ENCODE results near the gene VPS13D. TPM values are rescaled to one million over a fixed set of nuclear protein-coding genes. Genes with fewer than 3 reads are reported as not detected.

Gene VPS13D
- total RNA-seq, 4 donors from 2014 or later = 94.4 to 472 (median 163) TPM

GRCh38 chr1:12186679-12186985 is 43.2 kb upstream of the VPS13D start:
- WGBS = 83% methylated on average over 3 of the region's 4 CpGs
- no peaks in the 10 kb centered on the region for H3K27me3 ChIP-seq
- TF ChIP-seq CTCF (IDR thresholded peaks at IDR 0.05) = no peak
- TF ChIP-seq EP300 (IDR thresholded peaks at IDR 0.05) = no peak
- TF ChIP-seq POLR2A (IDR thresholded peaks at IDR 0.05) = no peak
- TF ChIP-seq POLR2AphosphoS5 (IDR thresholded peaks at IDR 0.05) = no peak
- H3K36me3 ChIP-seq = peaks cover 3% of the 10 kb centered on the region
- peaks cover 63% of the 10 kb centered on the region for H3K4me1 ChIP-seq
- H3K4me3 ChIP-seq = no peak overlapping the region
- DNase-seq (ENCODE audit: low spot score in 2 of 2) = no peak
- H3K27ac ChIP-seq = no peak overlapping the region
- H3K9me3 ChIP-seq = no peaks in the 10 kb centered on the region

GRCh38 chr1:12188115-12188514 is 41.7 kb upstream of the VPS13D start:
- peaks cover 50% of the 10 kb centered on the region for H3K4me1 ChIP-seq

GRCh38 chr1:12188657-12189327 is 41.0 kb upstream of the VPS13D start:
- Histone ChIP-seq H3K36me3 (peaks cover 19% of the 10 kb centered on the region), H3K4me1 (peaks cover 49% of the 10 kb centered on the region), H3K9me3 (no peaks in the 10 kb centered on the region), H3K27me3 (no peaks in the 10 kb centered on the region), H3K4me3 (no peak overlapping the region), H3K27ac (no peak overlapping the region)
- DNase-seq (ENCODE audit: low spot score in 2 of 2) = no peak
- TF ChIP-seq EP300 (IDR thresholded peaks at IDR 0.05) (no peak), POLR2A (IDR thresholded peaks at IDR 0.05) (no peak), POLR2AphosphoS5 (IDR thresholded peaks at IDR 0.05) (no peak), CTCF (IDR thresholded peaks at IDR 0.05) (no peak)
- 13% methylated on average over 1 of the region's 13 CpGs for WGBS

More at GRCh38 chr1:12188115-12188514, 41.7 kb upstream of the VPS13D start:
- no peak overlapping the region for H3K4me3 ChIP-seq
- H3K27me3 ChIP-seq = no peaks in the 10 kb centered on the region
- TF ChIP-seq EP300 (IDR thresholded peaks at IDR 0.05) (no peak), POLR2AphosphoS5 (IDR thresholded peaks at IDR 0.05) (no peak), POLR2A (IDR thresholded peaks at IDR 0.05) (no peak), CTCF (IDR thresholded peaks at IDR 0.05) (no peak)
- H3K9me3 ChIP-seq = no peaks in the 10 kb centered on the region
- WGBS = 46% methylated on average over 3 of the region's 3 CpGs
- H3K27ac ChIP-seq = no peak overlapping the region
- H3K36me3 ChIP-seq = peaks cover 15% of the 10 kb centered on the region
- DNase-seq (ENCODE audit: low spot score in 2 of 2) = no peak

- Histone ChIP-seq H3K36me3 (peaks cover 21% of the 10 kb centered on the region), H3K27me3 (no peaks in the 10 kb centered on the region), H3K9me3 (no peaks in the 10 kb centered on the region), H3K4me1 (peaks cover 45% of the 10 kb centered on the region), H3K27ac (no peak overlapping the region), H3K4me3 (no peak overlapping the region)
- WGBS = 78% methylated on average over 5 of the region's 5 CpGs
- TF ChIP-seq POLR2A (IDR thresholded peaks at IDR 0.05) = no peak
- no peak for DNase-seq (ENCODE audit: low spot score in 2 of 2)
Measured at GRCh38 chr1:12189328-12189682, 40.5 kb upstream of the VPS13D start.

GRCh38 chr1:12191242-12192032 is 38.4 kb upstream of the VPS13D start:
- TF ChIP-seq POLR2AphosphoS5 (IDR thresholded peaks at IDR 0.05) = no peak
- TF ChIP-seq POLR2A (IDR thresholded peaks at IDR 0.05) = no peak
- no peak for TF ChIP-seq CTCF (IDR thresholded peaks at IDR 0.05)
- TF ChIP-seq EP300 (IDR thresholded peaks at IDR 0.05) = no peak
- H3K9me3 ChIP-seq = no peaks in the 10 kb centered on the region
- no peak for DNase-seq (ENCODE audit: low spot score in 2 of 2)
- H3K27ac ChIP-seq = no peak overlapping the region
- WGBS = 88% methylated on average over 54 of the region's 58 CpGs
- no peaks in the 10 kb centered on the region for H3K27me3 ChIP-seq
- peaks cover 24% of the 10 kb centered on the region for H3K4me1 ChIP-seq
- no peak overlapping the region for H3K4me3 ChIP-seq
- peaks cover 32% of the 10 kb centered on the region for H3K36me3 ChIP-seq
